IPS-NIHi7 (cell line): ENCODE data around the gene SH2D4B.

Experiments used
- DNase-seq: peaks from one replicate; pipeline ENCODE4 v3.0.0; 2012; ENCODE audit warnings: mixed read lengths; ENCODE audit errors: extremely low spot score

SH2D4B gene

DNA sequence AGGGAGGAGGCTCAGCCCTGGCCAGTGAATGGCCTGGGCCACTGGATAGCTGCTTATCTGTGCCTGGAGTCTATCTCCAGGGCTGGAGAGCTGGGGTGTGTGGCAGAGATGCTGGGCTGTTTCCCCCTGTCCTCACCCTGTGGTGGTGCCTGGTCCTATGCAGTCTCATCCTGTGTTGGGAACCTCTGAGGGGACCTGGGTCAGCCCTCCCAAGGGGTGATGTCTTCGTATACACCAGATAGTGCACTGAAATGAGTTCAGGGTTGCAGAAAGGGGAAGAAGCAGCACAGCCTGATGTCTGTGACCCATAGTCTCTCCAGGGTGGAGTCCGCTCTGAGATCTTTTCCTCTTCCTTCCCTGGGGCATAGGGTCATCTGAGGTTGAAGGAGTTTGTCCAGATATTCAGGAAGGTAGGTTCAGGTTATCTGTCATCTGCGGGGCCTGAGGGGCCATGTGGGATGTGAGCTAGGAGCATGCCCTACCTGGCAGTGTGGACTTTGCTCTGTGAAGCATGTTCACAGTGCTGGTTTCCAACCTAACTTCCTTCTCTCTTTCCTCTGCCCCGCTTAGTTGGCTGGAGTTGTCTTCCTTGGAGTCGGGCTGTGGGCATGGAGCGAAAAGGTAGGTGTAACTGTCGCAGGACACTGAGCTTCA, 33.4 kb upstream of the SH2D4B start:
- peak; percentile 70 for DNase-seq

DNA sequence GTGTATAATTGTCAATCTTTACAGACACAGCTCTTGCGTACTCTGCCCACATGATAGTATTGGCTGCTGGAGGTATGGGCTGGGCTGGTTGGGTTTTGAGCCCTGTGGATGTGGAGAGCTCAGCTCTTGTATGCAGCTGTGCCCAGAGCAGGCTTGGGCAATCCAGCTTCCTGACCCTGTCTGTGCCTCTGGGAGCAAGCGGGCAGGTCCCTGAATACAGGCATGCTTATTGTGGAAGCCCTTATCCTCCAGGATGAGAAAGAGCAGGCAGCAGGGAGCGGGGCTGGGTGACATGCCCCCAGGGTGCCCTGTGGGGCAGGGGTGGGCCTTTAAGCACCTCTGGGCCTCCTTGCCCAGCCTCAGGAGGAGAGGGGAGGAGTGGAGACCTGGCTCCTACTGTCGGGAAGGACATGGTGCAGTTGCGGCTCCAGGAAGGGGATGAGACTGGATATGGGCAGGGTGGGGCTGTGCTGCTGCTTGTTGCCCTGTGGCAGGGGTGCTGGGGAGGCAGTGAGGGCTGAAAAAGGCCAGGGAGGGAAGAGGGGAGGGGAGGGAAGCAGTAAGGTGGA, 32.7 kb upstream of the SH2D4B start:
- DNase-seq, result no peak

DNA sequence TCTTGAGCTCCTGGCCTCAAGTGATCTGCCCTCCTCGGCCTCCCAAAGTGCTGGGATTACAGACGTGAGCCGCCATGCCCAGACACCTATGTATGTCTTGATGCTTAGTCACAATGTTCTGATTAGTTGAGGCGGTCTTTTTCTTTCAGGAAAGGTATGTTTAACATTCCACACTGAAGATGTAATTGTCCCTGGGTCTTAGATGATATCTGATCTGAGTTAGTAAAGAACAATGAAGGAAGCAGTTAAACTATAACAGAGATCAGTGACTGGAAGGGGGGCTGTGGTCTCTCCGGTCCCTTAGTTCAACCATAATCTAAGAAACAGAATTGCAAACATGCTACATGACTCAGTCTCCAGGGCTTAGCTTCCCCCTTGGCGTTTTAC, 31.5 kb upstream of the SH2D4B start:
- no peak for DNase-seq

DNA sequence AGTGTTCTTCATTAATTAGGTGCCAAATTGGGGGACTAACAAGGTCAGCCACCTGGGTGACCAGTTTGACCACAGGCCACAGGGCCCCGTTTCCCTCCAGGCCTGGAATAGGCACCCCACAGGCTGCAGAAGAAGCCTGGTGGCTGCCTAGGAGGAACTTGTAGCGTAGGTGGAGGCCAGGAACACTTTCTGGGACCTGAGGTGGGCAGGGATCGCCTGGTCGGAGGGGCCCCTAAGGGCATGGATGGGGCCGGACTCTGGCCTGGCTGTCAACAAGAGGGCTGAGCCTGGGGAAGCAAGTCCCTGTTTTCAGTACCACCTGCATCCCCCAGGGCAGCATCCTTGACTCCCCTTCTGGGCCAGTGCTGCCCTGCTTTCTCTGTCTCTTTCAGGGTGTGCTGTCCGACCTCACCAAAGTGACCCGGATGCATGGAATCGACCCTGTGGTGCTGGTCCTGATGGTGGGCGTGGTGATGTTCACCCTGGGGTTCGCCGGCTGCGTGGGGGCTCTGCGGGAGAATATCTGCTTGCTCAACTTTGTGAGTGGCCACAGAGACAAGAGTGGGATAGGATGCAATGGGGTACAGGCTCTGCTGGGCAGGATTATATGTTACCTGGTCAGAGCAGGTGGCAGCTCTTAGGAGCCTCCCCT, 30.7 kb upstream of the SH2D4B start:
- DNase-seq, result no peak

DNA sequence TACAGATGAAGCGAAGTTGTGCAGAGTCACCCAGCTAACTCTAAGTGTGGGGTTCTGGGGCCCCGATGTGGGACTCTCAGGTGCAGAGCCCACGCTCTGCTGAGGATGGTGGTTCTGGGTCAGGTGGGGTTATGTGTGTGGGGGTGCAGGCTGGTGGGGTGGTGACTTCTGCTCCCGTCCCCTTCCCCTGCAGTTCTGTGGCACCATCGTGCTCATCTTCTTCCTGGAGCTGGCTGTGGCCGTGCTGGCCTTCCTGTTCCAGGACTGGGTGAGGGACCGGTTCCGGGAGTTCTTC, 28.6 kb upstream of the SH2D4B start:
- DNase-seq, result no peak

DNA sequence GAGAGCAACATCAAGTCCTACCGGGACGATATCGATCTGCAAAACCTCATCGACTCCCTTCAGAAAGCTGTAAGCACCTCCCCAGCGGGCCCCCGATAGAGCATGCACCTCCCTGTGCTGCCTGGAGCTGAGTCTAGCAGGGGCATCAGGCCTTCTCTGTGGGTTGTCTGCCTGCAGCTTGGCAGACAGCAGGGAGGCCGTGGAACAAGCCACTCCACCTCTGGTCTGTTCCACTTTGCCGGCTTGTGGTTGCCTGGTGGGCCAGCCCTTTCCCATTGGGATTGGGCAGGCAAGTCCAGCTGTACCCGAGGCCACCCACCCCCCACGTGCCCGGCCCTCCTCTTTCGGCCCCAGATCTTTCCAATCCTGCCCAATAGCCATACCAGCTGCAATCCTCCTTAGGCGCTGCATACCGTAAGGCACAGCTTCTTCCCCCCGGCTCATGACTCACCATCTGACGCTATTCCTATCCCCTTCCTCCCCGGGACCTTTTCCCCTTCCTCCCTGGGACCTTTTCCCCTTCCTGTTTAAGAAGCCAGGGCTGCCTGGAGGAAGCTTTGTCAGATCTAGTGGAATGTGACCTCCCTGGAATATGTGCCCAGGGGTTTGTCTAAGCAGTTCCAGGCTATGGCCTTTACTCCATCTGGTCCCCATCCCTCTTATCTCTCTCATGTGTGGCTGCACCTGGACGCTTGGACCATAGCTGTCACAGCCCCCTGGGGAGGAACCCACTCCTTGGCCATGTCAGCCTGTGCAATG, 28.1 kb upstream of the SH2D4B start:
- no peak for DNase-seq

DNA sequence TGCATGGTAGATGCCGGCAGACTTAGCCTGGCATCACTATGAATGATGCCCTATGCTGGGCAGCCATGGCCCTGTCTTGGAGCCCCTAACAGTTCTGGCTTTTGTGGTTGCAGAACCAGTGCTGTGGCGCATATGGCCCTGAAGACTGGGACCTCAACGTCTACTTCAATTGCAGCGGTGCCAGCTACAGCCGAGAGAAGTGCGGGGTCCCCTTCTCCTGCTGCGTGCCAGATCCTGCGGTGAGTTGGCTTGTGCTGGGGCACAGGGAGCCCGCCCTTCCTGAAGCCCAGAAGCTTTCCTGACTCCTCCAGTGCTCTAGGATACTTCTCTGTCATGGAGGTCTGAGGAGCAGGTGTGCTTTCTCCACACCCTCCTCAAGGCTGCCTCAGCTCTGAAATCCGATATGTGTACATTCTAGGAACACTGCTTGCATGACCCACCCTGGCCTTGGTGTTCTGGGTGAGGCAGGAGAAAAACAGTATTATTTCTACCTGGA, 25.6 kb upstream of the SH2D4B start:
- no peak for DNase-seq

DNA sequence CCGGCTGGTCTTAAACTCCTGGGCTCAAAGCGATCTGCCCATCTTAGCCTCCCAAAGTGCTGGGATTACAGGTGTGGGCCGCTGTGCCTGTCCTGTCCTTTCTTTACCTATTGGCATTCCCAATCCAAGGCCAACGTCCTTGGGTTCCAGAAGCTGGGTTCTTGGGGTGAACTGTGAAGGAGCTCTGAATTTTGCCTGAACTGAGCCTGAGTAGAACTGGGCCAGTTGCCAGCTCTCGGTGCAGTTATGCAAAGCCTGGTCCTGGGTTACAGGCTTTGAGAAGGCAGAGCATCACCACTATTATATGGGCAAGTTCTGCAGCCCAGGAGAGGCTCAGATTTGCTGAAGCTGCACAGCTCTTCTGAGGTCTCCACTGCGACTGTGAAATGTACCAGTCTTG, 24.6 kb upstream of the SH2D4B start:
- DNase-seq, result no peak

DNA sequence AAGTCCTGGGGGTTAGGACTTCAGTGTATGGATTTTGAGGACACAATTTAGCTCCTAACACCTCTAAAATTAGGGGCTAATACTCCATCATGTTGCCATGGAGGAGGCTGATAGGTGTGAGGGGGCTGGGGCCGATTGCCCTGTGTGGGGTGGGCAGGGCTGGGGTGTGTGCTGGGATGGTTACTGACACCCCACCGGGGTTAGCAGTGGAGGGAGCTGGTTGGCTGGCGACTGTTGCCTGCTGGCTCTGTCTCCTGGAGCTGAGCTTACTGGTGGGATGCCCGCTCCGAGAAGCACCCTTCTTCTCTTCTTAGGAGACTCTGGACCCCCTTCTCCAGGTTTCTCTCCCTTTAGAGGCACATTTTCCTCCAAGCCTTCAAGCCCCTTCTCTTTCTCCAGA, 22.2 kb upstream of the SH2D4B start:
- no peak for DNase-seq

DNA sequence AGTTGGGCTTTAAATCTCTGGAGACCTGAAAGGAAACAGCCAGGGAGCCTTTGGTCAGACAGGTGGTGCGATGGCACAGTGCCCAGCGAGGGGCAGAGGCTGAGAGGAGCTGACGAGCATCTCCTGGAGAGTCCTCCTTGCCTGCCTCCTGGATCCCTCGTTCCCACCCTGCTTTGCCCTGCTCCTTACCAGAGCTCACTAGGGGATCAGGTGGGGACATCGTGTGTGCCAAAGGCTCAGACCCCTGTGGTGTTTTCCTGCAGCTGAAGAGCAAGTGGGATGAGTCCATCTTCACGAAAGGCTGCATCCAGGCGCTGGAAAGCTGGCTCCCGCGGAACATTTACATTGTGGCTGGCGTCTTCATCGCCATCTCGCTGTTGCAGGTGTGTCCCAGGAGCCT, 21.8 kb upstream of the SH2D4B start:
- no peak for DNase-seq

DNA sequence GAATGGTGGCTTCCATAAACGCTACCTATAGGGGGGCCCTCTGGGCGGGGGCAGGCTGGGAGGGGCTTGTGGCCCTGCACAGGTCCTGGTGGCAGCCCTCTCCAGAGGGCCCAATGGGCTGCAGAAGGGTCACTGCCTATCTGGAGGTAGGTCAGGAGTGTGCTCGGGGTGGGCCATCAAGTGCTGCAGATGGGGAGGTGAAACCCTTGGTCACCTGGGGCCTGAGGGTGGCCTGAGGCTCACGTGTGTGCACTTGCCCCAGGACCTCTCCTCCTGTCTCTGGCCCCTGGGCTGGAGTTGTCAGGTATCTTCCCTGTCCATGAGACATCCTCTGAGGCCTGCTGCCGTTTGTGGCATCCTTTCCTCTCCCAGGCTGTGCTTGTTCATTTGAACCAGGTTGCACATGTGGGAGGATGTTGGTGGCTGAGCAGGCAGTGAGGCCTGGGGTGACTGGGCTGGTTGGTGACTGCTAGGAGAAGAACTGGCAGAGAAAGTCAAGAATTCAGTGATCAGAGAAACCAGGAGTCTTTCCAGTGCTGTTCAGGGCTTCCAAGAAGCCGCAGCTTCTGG, 21.1 kb upstream of the SH2D4B start:
- no peak for DNase-seq

DNA sequence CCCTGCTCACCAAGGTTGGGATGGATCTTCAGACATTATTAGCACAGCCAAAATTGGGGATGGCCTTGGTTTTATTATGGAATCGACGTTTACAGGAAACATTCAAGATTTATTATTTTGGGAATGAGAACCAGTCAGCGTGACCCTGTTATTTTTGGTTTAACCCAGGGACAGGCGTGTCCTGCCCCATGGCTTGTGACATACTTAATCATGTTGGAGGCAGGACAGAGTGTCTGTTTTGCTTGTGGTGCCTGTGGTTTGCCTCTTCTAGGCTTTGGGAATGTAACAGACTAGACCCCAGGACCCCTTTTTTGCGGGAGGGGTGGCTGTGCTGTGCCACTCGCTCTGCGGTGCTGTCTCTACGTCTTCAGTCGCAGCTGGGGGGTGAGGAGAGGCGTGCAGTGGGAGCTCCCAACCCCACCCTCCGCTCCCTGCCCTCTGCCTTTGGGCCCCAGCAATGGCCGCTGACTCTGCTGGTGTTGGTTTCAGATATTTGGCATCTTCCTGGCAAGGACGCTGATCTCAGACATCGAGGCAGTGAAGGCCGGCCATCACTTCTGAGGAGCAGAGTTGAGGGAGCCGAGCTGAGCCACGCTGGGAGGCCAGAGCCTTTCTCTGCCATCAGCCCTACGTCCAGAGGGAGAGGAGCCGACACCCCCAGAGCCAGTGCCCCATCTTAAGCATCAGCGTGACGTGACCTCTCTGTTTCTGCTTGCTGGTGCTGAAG, 20.1 kb upstream of the SH2D4B start:
- DNase-seq, result no peak

DNA sequence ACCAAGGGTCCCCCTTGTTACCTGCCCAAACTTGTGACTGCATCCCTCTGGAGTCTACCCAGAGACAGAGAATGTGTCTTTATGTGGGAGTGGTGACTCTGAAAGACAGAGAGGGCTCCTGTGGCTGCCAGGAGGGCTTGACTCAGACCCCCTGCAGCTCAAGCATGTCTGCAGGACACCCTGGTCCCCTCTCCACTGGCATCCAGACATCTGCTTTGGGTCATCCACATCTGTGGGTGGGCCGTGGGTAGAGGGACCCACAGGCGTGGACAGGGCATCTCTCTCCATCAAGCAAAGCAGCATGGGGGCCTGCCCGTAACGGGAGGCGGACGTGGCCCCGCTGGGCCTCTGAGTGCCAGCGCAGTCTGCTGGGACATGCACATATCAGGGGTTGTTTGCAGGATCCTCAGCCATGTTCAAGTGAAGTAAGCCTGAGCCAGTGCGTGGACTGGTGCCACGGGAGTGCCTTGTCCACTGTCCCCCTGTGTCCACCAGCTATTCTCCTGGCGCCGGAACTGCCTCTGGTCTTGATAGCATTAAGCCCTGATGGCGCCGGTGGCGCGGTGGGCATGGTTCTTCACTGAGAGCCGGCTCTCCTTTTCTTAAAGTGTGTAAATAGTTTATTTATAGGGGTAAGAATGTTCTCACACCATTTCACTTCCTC, 19.4 kb upstream of the SH2D4B start:
- no peak for DNase-seq

DNA sequence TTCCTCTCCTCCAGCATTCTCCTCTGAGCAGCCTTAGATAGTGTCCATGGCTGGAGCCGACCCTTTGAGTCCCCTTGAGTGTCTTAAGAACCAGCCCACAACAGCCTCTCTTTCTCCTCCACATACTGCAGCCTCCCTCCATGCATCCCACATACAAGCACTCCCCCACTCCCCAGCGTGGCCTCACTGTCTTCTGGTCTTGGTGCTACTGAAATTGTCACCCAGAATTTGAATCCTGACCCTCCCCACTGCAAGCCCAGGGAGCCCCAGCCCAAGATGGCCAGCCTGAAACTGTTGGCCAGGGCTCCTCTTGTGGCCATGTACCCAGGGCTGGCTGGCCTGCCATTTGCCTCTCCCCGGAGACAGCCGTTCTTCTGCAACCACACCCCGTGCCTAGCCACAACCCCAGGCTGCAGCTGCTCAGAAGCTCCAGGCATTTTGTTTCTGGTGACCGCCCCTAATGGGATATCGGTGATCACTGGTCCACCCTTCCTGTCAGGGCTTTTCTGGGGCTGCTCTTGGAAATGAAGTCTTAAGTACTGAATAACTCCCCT, 18.8 kb upstream of the SH2D4B start:
- no peak for DNase-seq

DNA sequence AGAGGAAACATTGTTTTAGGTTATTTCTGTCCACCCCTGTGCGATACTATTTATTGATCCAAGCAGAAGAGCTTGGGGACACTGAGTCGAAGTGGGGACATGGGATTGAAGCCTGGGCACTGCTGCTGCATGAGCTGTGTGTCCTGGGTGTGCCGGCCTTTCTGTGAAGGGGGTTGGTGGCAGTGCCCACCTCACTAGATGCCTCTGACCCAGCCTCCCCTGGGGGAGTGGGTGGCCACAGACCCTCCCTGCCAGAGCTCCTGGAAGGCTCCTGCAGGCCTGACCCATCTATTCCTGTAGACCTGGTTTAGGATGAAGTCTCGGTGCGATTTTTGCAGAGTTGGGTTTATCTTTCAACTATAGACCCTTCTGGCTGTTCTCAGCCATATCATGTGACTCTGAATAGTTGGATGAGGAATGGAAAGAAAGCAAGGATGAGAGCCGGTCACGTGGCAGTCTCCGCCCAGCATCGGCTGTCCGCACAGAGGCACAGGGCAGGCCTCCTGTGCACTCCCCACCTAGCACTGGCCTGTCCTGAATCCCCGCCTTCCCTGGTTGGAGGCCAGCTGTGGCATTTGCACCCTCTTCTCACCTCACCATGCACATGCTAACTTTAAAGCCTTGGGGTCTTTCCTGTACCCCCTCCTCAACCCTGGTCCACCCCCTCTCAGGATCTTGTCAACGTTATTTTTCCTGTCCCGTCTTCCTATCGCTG, 17.6 kb upstream of the SH2D4B start:
- no peak for DNase-seq

DNA sequence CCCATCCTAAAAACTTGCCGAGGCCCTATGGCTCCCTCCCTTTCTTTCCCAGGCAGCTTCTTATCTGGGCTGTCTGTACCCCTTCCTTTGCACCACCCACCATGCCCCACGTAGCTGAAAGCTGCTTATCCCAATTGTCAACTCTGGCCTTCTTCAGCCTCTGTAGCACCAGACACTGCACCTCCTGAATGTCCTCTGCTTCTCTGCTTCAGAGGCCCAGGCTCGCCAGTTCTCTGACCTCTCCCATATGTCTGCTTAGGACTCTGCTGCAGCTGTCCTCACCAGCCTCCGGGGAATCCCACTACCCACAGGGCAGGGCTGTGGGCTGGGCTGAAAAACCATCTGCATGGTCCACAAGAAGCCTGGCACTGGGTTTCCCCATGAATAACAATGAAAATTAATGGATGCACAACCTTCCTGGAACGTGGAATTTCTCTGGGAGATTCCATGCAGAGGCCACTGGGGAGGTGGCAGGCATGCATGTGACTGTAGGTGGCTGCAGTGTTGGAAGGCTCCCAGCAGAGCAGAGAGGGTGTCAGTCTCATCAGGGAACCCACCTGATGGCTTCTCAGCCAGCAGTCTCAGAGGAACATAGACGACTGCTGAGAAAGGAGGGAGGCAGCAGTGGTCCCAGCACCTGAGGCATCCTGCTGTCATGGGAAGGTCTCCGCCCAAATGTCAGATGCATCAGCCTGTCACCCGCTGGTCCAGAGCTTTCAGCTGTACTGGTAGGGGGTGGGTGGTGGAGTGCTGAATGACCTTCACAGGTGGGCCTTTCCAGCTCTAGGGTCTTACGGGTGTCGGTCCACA, 16.8 kb upstream of the SH2D4B start:
- no peak for DNase-seq

DNA sequence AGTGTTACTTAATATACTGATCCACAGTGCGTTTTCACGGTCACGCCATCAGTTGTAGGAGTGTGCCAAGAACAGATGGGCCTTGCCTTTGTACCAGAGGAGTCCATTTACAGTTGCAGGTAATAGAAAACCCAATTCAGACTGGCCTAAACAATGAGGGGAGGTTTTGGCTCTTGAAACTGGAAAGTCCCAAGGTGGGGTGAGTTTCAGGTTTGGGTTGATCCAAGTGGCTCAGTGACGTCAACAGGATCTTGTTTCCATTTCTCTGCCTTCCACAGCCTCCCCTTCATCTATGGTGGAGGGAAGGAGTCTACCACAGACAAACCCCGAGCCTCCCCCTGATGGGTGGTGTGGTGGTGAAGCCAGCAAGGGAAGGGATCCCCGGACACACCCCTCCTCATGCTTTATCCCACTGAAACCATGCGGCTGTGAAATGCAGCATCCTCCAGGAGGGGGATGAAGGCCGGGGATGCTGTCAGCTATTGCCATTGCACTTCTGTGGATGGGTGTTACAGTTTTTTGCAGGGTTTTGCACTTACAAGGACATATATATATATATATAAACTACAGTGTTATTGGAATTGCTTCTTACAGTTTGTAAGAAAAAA, 14.8 kb upstream of the SH2D4B start:
- DNase-seq, result no peak

DNA sequence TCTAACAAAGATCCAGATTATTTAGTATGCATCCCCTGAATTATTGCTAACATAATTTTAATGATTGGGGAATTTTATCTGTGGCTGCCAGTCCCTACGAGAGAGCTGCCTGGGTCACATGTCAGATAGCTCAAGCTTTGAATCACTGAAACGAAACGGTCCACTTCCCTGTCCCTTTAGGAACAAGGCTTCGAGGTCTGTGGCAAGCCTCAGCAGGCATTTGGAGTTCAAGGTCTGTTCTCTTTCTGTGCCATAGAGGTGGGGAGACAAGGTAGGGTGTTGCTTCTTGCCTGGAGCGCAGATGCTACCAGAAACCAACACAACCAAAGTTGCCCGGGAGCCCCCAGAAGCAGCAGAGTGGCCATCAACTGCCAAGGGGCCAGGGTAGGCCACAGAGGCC, 13.9 kb upstream of the SH2D4B start:
- no peak for DNase-seq
